Osteoblast (primary cell): ENCODE data around the gene IL16. TPM values are rescaled to one million over a fixed set of nuclear protein-coding genes. Genes with fewer than 3 reads are reported as not detected.

Experiments
- DNase-seq: peaks from one replicate; pipeline ENCODE4 v3.0.0; 2011; ENCODE audit warnings: low spot score, mixed read lengths; ENCODE audit not compliant: insufficient read length; ENCODE audit errors: missing footprints
- H2AFZ ChIP-seq: 2 replicates; pipeline ENCODE4 v1.6.0; 2011; ENCODE audit warnings: mild to moderate bottlenecking, low read length
- H3K27ac ChIP-seq: 2 replicates; pipeline ENCODE4 v1.5.1; 2011; ENCODE audit warnings: mild to moderate bottlenecking, low read depth, low read length, moderate library complexity
- H3K27me3 ChIP-seq: 2 replicates; pipeline ENCODE4 v1.6.0; 2012; ENCODE audit warnings: mild to moderate bottlenecking, control low read depth, inconsistent platforms, low read length, moderate library complexity; ENCODE audit not compliant: insufficient read depth
- H3K36me3 ChIP-seq: 2 replicates; pipeline ENCODE4 v1.5.1; 2011; ENCODE audit warnings: mild to moderate bottlenecking, low read length, control low read depth, moderate library complexity; ENCODE audit not compliant: insufficient read depth
- H3K4me1 ChIP-seq: 2 replicates; pipeline ENCODE4 v1.5.1; 2011; ENCODE audit warnings: mild to moderate bottlenecking, low read length, control low read depth, moderate library complexity; ENCODE audit not compliant: insufficient read depth
- H3K4me2 ChIP-seq: 2 replicates; pipeline ENCODE4 v1.6.0; 2011; ENCODE audit warnings: mild to moderate bottlenecking, low read length; ENCODE audit not compliant: insufficient read depth
- H3K4me3 ChIP-seq: fragments of 200-600 bp; sonication (generic); 3 replicates; pipeline ENCODE4 v1.5.1; 2012; ENCODE audit warnings: mild to moderate bottlenecking, low read length, inconsistent platforms; ENCODE audit not compliant: insufficient read depth
- H3K79me2 ChIP-seq: 2 replicates; pipeline ENCODE4 v1.6.0; 2012; ENCODE audit warnings: mild to moderate bottlenecking, low read length, control low read depth, inconsistent platforms; ENCODE audit not compliant: insufficient read depth
- H3K9me3 ChIP-seq: 2 replicates; pipeline ENCODE4 v1.5.1; 2011; ENCODE audit warnings: low read depth, low read length, control low read depth
- H4K20me1 ChIP-seq: 2 replicates; pipeline ENCODE4 v1.6.0; 2012; ENCODE audit warnings: mild to moderate bottlenecking, low read length, control low read depth; ENCODE audit not compliant: insufficient read depth
- CTCF ChIP-seq: IDR thresholded peaks from 2 replicates; pipeline ENCODE4 v1.5.1; 2011; ENCODE audit warnings: mild to moderate bottlenecking, low read depth, low read length, moderate library complexity; ENCODE audit errors: extremely low read depth
- total RNA-seq: library from RNA; depleted of rRNA; stranded (reverse); fragments of >200 nt; gene quantifications from 2 replicates; pipeline ENCODE4 v1.2.3, GENCODE V29; 2012

IL16 gene
- total RNA-seq, 1 donor = 6.5 TPM

GRCh38 chr15:81174792-81175327 is 21.8 kb upstream of the IL16 start:
- Histone ChIP-seq H3K36me3 (no peaks in the 10 kb centered on the region), H3K27me3 (peaks cover 6% of the 10 kb centered on the region), H3K79me2 (no peaks in the 10 kb centered on the region), H2AFZ (no peak overlapping the region), H3K4me3 (no peak overlapping the region), H3K4me1 (no peaks in the 10 kb centered on the region), H3K4me2 (no peak overlapping the region), H3K27ac (no peak overlapping the region), H3K9me3 (no peaks in the 10 kb centered on the region), H4K20me1 (no peaks in the 10 kb centered on the region)
- peak; percentile 17 for TF ChIP-seq CTCF
- DNase-seq = no peak

- DNase-seq = no peak
- H4K20me1 ChIP-seq = no peaks in the 10 kb centered on the region
Measured at GRCh38 chr15:81175496-81175895, 21.2 kb upstream of the IL16 start.

GRCh38 chr15:81176291-81176893 is 20.3 kb upstream of the IL16 start:
- H3K4me1 ChIP-seq = no peaks in the 10 kb centered on the region
- H3K4me2 ChIP-seq = no peak overlapping the region
- DNase-seq = no peak
- no peaks in the 10 kb centered on the region for H3K79me2 ChIP-seq
- no peak overlapping the region for H3K4me3 ChIP-seq
- no peak overlapping the region for H3K27ac ChIP-seq
- peak overlapping the region; percentile 50 for H2AFZ ChIP-seq
- H4K20me1 ChIP-seq = no peaks in the 10 kb centered on the region
- H3K27me3 ChIP-seq = peaks cover 6% of the 10 kb centered on the region
- no peaks in the 10 kb centered on the region for H3K9me3 ChIP-seq
- H3K36me3 ChIP-seq = no peaks in the 10 kb centered on the region
- no peak for TF ChIP-seq CTCF

More at GRCh38 chr15:81175496-81175895, 21.2 kb upstream of the IL16 start:
- H3K27ac ChIP-seq = no peak overlapping the region
- H3K36me3 ChIP-seq = no peaks in the 10 kb centered on the region
- H3K4me1 ChIP-seq = no peaks in the 10 kb centered on the region
- TF ChIP-seq CTCF = no peak
- H3K27me3 ChIP-seq = peaks cover 6% of the 10 kb centered on the region
- H3K79me2 ChIP-seq = no peaks in the 10 kb centered on the region
- no peak overlapping the region for H3K4me3 ChIP-seq
- no peaks in the 10 kb centered on the region for H3K9me3 ChIP-seq
- no peak overlapping the region for H3K4me2 ChIP-seq
- H2AFZ ChIP-seq = no peak overlapping the region

- H3K9me3 ChIP-seq = no peaks in the 10 kb centered on the region
- H3K4me1 ChIP-seq = peaks cover 18% of the 10 kb centered on the region
- no peak overlapping the region for H3K4me2 ChIP-seq
- H3K27me3 ChIP-seq = peaks cover 6% of the 10 kb centered on the region
- H3K4me3 ChIP-seq = no peak overlapping the region
- TF ChIP-seq CTCF = no peak
- H4K20me1 ChIP-seq = no peaks in the 10 kb centered on the region
- DNase-seq = no peak
- no peak overlapping the region for H2AFZ ChIP-seq
- no peaks in the 10 kb centered on the region for H3K79me2 ChIP-seq
- H3K27ac ChIP-seq = no peak overlapping the region
- H3K36me3 ChIP-seq = no peaks in the 10 kb centered on the region
Measured at GRCh38 chr15:81178365-81178764, 18.3 kb upstream of the IL16 start.
